A549 (cell line): ENCODE measurements around the gene ELP5. TPM values are rescaled to one million over a fixed set of nuclear protein-coding genes. Genes with fewer than 3 reads are reported as not detected.

Experiments used
- ATAC-seq, 2 experiments: fragments of 200-7000 bp in 1 of 2; fragments of >200 bp in 1 of 2; cut with Nextera tagmentation in 1 of 2; cut with Tn5 transposase in 1 of 2; 3 replicates each; pipeline versions ENCODE4 v1.8.0 to v1.9.1; 2018 to 2020; ENCODE audit warnings: mild to moderate bottlenecking in 1 of 2, moderate library complexity in 1 of 2
- CTCF ChIA-PET: fragments of 300-600 bp; sonication (Branson Sonifier 250); formaldehyde crosslinking; extraction: SDS; loops from one replicate; lab custom pipeline; 2021; ENCODE audit warnings: antibody characterized with exemption, inconsistent platforms; lab: Yijun Ruan, JAX
- POLR2A ChIA-PET: fragments of 350-600 bp; formaldehyde crosslinking; extraction: SDS; loops from one replicate; lab custom pipeline; 2021; ENCODE audit warnings: antibody characterized with exemption, inconsistent platforms; lab: Yijun Ruan, JAX
- DNase-seq, 2 experiments: peaks; one replicate each; pipeline versions ENCODE4 v3.0.0 to v3.0.0-alpha.2; 2011 to 2016; ENCODE audit warnings: low read depth in 1 of 2, low spot score in 1 of 2
- FAIRE-seq: peaks from 2 replicates; lab custom pipeline; 2011; peaks lifted over from hg19 to GRCh38; lab: Jason Lieb, UNC
- H3K27ac ChIP-seq, 2 experiments: fragments of >200 bp; sonication (Bioruptor Twin); formaldehyde crosslinking; 3 replicates each; pipeline ENCODE4 v1.5.1; 2016 to 2017
- H3K4me1 ChIP-seq: fragments of >200 bp; sonication (Bioruptor Twin); formaldehyde crosslinking; 3 replicates; pipeline ENCODE4 v1.6.1; 2016
- H3K4me2 ChIP-seq: fragments of >200 bp; sonication (Bioruptor Twin); formaldehyde crosslinking; 3 replicates; pipeline ENCODE4 v1.6.1; 2016
- H3K4me3 ChIP-seq: fragments of >200 bp; sonication (Bioruptor Twin); formaldehyde crosslinking; 3 replicates; pipeline ENCODE4 v1.5.1; 2016
- H3K9me3 ChIP-seq: fragments of >200 bp; sonication (Bioruptor Twin); formaldehyde crosslinking; 3 replicates; pipeline ENCODE4 v1.6.1; 2016
- CBX2 ChIP-seq: fragments of 200-600 bp; sonication (generic); IDR thresholded peaks from 2 replicates; pipeline ENCODE4 v1.6.1; 2016; ENCODE audit warnings: low read depth, mild to moderate bottlenecking, borderline replicate concordance
- CHD2 ChIP-seq: fragments of 150-350 bp; IDR thresholded peaks from 2 replicates; pipeline ENCODE4 v1.6.1; 2014; ENCODE audit warnings: low read length; ENCODE audit not compliant: partially characterized antibody
- CHD4 ChIP-seq: fragments of 200-600 bp; sonication (generic); IDR thresholded peaks from 2 replicates; pipeline ENCODE4 v1.6.1; 2016; ENCODE audit warnings: antibody characterized with exemption, mild to moderate bottlenecking, borderline replicate concordance
- E2F6 ChIP-seq: IDR thresholded peaks from 2 replicates; pipeline ENCODE4 v1.6.1; 2012; ENCODE audit warnings: low read depth, borderline replicate concordance
- EHF ChIP-seq: fragments of 250-450 bp; sonication (Bioruptor Pico); IDR thresholded peaks from 2 replicates; pipeline ENCODE4 v1.5.0; 2020; ENCODE audit warnings: mild to moderate bottlenecking
- ELK1 ChIP-seq: fragments of 150-350 bp; IDR thresholded peaks from 2 replicates; pipeline ENCODE4 v1.6.1; 2014; ENCODE audit warnings: low read depth, mild to moderate bottlenecking, low read length
- FOSB ChIP-seq: fragments of 250-450 bp; sonication (Bioruptor Pico); IDR thresholded peaks from 2 replicates; pipeline ENCODE4 v1.5.0; 2020; ENCODE audit warnings: mild to moderate bottlenecking, moderate library complexity
- FOSL2 ChIP-seq, 2 experiments: fragments of 450-650 bp in 1 of 2; fragments of >200 bp in 1 of 2; sonication (Bioruptor Twin) in 1 of 2; formaldehyde crosslinking; IDR thresholded peaks; 2 replicates each; pipeline versions ENCODE4 v1.5.0 to v1.6.1; 2016 to 2020; ENCODE audit warnings: mild to moderate bottlenecking in 1 of 2, moderate library complexity in 1 of 2
- GATA3 ChIP-seq: IDR thresholded peaks from 2 replicates; pipeline ENCODE4 v1.6.1; 2012; ENCODE audit warnings: borderline replicate concordance
- HDAC2 ChIP-seq: fragments of 200-600 bp; sonication (generic); IDR thresholded peaks from 2 replicates; pipeline ENCODE4 v1.6.1; 2016
- HOXB5 ChIP-seq: fragments of 250-450 bp; sonication (Bioruptor Pico); IDR thresholded peaks from 2 replicates; pipeline ENCODE4 v1.5.0; 2020; ENCODE audit warnings: mild to moderate bottlenecking, moderate library complexity
- JUN ChIP-seq, 2 experiments: fragments of >200 bp; sonication (Bioruptor Twin); formaldehyde crosslinking; IDR thresholded peaks; 2 replicates in 1 of 2; 3 replicates in 1 of 2; pipeline ENCODE4 v1.6.1; 2016 to 2017
- MAFK ChIP-seq: fragments of 450-650 bp; IDR thresholded peaks from 2 replicates; pipeline ENCODE4 v1.6.1; 2014; ENCODE audit not compliant: partially characterized antibody
- MAZ ChIP-seq: fragments of 150-350 bp; IDR thresholded peaks from 2 replicates; pipeline ENCODE4 v1.6.1; 2014; ENCODE audit warnings: antibody characterized with exemption, low read depth, low read length, borderline replicate concordance
- NFE2L2 ChIP-seq: fragments of 150-350 bp; conservative IDR thresholded peaks from 2 replicates; pipeline ENCODE4 v1.6.1; 2014; ENCODE audit warnings: low read length
- NR3C1 ChIP-seq: fragments of >200 bp; sonication (Bioruptor Twin); formaldehyde crosslinking; IDR thresholded peaks from 3 replicates; pipeline ENCODE4 v1.6.1; 2017
- POLR2AphosphoS2 ChIP-seq: conservative IDR thresholded peaks from 2 replicates; pipeline ENCODE4 v1.6.1; 2012; ENCODE audit warnings: low read length, improper control_type of control experiment, inconsistent platforms
- RARB ChIP-seq: fragments of 250-450 bp; sonication (Bioruptor Pico); IDR thresholded peaks from 2 replicates; pipeline ENCODE4 v1.8.0; 2021; ENCODE audit warnings: mild to moderate bottlenecking, moderate library complexity
- RNF2 ChIP-seq: fragments of 200-600 bp; sonication (generic); IDR thresholded peaks from 2 replicates; pipeline ENCODE4 v1.6.1; 2016; ENCODE audit warnings: low read depth, mild to moderate bottlenecking, antibody characterized with exemption, moderate library complexity, borderline replicate concordance
- SMC3 ChIP-seq: fragments of >200 bp; sonication (Bioruptor Twin); formaldehyde crosslinking; IDR thresholded peaks from 3 replicates; pipeline ENCODE4 v1.6.1; 2018; ENCODE audit warnings: inconsistent platforms
- USF2 ChIP-seq: fragments of 450-650 bp; IDR thresholded peaks from 2 replicates; pipeline ENCODE4 v1.6.1; 2014; ENCODE audit warnings: antibody characterized with exemption
- ZC3H11A ChIP-seq: fragments of 450-650 bp; IDR thresholded peaks from 2 replicates; pipeline ENCODE4 v1.6.1; 2014; ENCODE audit warnings: antibody characterized with exemption, mild to moderate bottlenecking
- ZFP36 ChIP-seq: fragments of 450-650 bp; IDR thresholded peaks from 2 replicates; pipeline ENCODE4 v1.6.1; 2014; ENCODE audit warnings: borderline replicate concordance; ENCODE audit not compliant: partially characterized antibody
- ZSCAN20 ChIP-seq: fragments of 250-450 bp; sonication (Bioruptor Pico); IDR thresholded peaks from 2 replicates; pipeline ENCODE4 v1.8.0; 2022; ENCODE audit warnings: mild to moderate bottlenecking, moderate library complexity
- WGBS: methylation state at CpG from one replicate; pipeline ENCODE4 v1.1.6; 2017; ENCODE audit errors: missing lambda C conversion rate; 5-methylcytosine and 5-hydroxymethylcytosine counted together
- polyA plus RNA-seq, 4 experiments: library from polyadenylated mRNA; depleted of rRNA in 3 of 4; stranded (reverse); fragments of >200 nt; fragmentation: RNase III in 1 of 4; extraction: RNeasy Plus Mini Kit Qiagen cat#74134 plus additional on column Dnase treatment in 1 of 4; gene quantifications; 2 replicates in 3 of 4; 3 replicates in 1 of 4; pipeline ENCODE4 v1.2.3, GENCODE V29; 2011 to 2017
- TF ChIP-seq, protein P1 (sequence below): fragments of >200 bp; sonication (Bioruptor Twin); formaldehyde crosslinking; IDR thresholded peaks from 3 replicates; pipeline ENCODE4 v1.5.1; 2016
- TF ChIP-seq, protein P2 (sequence below): IDR thresholded peaks from 2 replicates; pipeline ENCODE4 v1.6.1; 2012

ELP5 gene
- polyA plus RNA-seq, 2 of the 4 experiments (the other 2 are of a cell fraction) = 92.1 to 133 TPM

- ChIA-PET CTCF (interaction anchor here (2.3 to 10.0 kb wide), 4 partner anchors 11 to 70 kb away, joined by 6 to 169 read pairs (median 44); partner anchors contain the start of genes DVL2, GABARAP and PHF23), POLR2A (interaction anchor here (0.6 to 0.7 kb wide), 2 partner anchors 8 to 59 kb away, joined by 3 to 10 read pairs; partner anchors contain the start of gene DVL2)
- no peak for DNase-seq
- Histone ChIP-seq H3K27ac (no peak overlapping the region), H3K4me1 (peaks cover 19% of the 10 kb centered on the region), H3K4me3 (no peak overlapping the region), H3K9me3 (no peaks in the 10 kb centered on the region), H3K4me2 (no peak overlapping the region)
- WGBS = 89% methylated on average over 18 of the region's 21 CpGs
- ATAC-seq = no peak
- no peak for FAIRE-seq
- TF ChIP-seq, protein P1, sequence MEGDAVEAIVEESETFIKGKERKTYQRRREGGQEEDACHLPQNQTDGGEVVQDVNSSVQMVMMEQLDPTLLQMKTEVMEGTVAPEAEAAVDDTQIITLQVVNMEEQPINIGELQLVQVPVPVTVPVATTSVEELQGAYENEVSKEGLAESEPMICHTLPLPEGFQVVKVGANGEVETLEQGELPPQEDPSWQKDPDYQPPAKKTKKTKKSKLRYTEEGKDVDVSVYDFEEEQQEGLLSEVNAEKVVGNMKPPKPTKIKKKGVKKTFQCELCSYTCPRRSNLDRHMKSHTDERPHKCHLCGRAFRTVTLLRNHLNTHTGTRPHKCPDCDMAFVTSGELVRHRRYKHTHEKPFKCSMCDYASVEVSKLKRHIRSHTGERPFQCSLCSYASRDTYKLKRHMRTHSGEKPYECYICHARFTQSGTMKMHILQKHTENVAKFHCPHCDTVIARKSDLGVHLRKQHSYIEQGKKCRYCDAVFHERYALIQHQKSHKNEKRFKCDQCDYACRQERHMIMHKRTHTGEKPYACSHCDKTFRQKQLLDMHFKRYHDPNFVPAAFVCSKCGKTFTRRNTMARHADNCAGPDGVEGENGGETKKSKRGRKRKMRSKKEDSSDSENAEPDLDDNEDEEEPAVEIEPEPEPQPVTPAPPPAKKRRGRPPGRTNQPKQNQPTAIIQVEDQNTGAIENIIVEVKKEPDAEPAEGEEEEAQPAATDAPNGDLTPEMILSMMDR = no peak
- TF ChIP-seq ZSCAN20 (CRISPR knock-in tag) = no peak
- no peak for TF ChIP-seq RNF2
- TF ChIP-seq, protein P2, sequence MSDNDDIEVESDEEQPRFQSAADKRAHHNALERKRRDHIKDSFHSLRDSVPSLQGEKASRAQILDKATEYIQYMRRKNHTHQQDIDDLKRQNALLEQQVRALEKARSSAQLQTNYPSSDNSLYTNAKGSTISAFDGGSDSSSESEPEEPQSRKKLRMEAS = no peak
- TF ChIP-seq MAFK = no peak
- no peak for TF ChIP-seq EHF (CRISPR knock-in tag)
- no peak for TF ChIP-seq ELK1
- no peak for TF ChIP-seq E2F6
- TF ChIP-seq HDAC2 = no peak
- no peak for TF ChIP-seq USF2
- no peak for TF ChIP-seq RARB (CRISPR knock-in tag)
- TF ChIP-seq HOXB5 = no peak
- TF ChIP-seq FOSB = no peak
- no peak for TF ChIP-seq SMC3
- TF ChIP-seq POLR2AphosphoS2 = no peak
Observed at GRCh38 chr17:7225711-7226331, 26.2 kb upstream of the ELP5 start.

DNA sequence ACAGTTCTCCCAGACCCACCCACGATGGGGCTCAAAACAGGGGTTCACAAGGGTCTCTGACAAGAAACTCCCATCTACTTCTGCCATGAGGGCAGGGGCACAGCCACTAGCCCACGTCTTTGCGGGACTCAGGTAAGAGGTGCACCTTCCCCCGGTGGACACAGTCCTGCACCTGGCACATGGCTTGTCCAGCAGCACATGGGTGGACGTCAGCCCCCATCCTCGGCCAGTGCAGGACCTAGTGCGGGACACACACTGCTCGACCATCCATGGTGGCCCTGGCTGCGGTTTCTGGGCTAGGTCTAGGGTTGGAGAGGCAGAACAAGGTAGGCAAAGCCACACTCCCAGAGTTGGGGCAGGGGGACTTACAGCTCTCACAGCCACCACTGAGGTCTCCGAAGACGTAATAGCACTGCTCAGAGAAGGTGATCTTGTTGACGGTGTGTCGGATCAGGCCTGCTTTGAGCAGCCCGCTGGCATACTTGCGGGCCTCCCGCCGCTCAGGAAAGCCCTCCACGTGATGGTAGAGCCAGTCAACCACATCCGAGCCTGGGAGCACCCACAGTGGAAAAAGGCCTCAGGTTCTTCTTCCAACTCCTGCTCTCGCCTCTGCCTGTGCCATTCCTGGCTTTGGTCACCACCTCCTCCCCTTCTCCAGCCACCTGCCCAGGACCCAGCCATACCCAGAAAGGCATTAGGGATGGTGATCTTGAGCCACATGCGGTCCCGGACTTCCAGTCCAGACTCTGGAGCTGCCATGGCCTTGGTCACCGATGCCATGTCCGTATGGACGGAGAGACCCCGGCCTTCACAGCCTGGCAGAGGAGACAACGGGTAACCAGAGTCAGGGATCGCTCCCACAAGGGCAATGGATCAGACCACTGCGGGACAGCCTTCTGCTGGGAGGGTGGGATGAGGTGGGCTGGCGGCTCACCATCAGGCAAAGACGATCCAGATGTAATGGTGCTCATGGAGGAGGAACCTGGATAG lies 25.0 kb upstream of the ELP5 start:
- no peak for TF ChIP-seq ZSCAN20 (CRISPR knock-in tag)
- no peak for TF ChIP-seq RARB (CRISPR knock-in tag)
- no peak for TF ChIP-seq ZFP36
- TF ChIP-seq GATA3 = no peak
- TF ChIP-seq CHD2 = no peak
- TF ChIP-seq FOSL2 (IDR thresholded peaks at IDR 0.05) = no peak
- no peak for TF ChIP-seq FOSL2 (CRISPR knock-in tag; IDR thresholded peaks at IDR 0.05)
- TF ChIP-seq CBX2 = no peak
- TF ChIP-seq HOXB5 = no peak
- TF ChIP-seq NR3C1 = no peak
- TF ChIP-seq ZC3H11A = no peak
- TF ChIP-seq NFE2L2 = no peak
- TF ChIP-seq MAFK = no peak
- TF ChIP-seq, protein P2 = no peak
- no peak for TF ChIP-seq CHD4
- no peak for TF ChIP-seq MAZ
- TF ChIP-seq, protein P1 = no peak
- TF ChIP-seq JUN (IDR thresholded peaks at IDR 0.05) = no peak
- ChIA-PET CTCF (interaction anchor here (10.0 kb wide), 1 partner anchor 11 kb away, joined by 169 read pairs; the partner anchor contains the start of genes DVL2, GABARAP and PHF23), POLR2A (no interaction called here)
- Histone ChIP-seq H3K4me1 (peaks cover 10% of the 10 kb centered on the region), H3K4me3 (no peak overlapping the region), H3K27ac (no peak overlapping the region; a peak in 1 of 6 replicates), H3K9me3 (no peaks in the 10 kb centered on the region), H3K4me2 (no peak overlapping the region)
- ATAC-seq (no peak; a peak in 1 of 6 replicates), FAIRE-seq (no peak), DNase-seq (no peak)
- WGBS = 91% methylated on average over 29 of the region's 31 CpGs
